ENCODE measurements around the gene RPL28.

Gene RPL28

DNA sequence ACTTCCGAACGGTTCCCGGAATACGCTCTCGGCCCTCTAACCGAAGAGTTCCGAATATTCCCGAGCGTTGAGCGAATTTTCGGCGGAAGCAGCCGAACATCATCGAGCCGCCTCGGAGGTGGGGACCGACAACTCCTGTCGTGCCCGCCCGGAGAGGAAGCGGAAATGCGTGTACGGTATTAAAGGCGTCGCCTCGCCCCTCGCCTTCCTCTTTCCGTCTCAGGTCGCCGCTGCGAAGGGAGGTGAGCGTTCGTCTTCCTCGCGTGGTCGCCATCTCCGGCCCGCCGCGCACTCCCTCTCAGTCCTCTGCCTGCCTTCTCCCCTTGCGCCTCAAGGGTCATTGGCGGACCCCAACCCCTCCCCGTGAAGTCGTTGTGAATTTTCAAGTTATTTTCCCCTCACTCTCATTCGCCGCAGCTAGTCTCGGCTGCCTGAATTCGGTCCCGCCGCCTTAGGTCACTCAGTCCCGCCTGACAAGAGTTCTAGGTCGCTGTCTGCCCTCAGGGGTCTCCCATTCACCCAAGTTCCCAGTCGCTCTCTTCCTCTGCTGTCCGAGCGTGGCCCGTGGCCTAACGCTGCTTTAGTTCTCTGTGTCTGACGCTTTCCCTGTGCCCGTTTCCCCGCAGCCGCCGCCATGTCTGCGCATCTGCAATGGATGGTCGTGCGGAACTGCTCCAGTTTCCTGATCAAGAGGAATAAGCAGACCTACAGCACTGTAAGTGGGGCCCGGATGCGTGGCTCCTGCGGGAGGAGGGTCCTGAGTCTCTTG, at the start of gene RPL28:
Gene RPL28 (plus strand): TSS at position 209 of the 769 bp plus-strand sequence. CDS start 426 bp downstream, at position 635.
- peak; percentile 96 for DNase-seq (ENCODE audit: low read depth)

DNA sequence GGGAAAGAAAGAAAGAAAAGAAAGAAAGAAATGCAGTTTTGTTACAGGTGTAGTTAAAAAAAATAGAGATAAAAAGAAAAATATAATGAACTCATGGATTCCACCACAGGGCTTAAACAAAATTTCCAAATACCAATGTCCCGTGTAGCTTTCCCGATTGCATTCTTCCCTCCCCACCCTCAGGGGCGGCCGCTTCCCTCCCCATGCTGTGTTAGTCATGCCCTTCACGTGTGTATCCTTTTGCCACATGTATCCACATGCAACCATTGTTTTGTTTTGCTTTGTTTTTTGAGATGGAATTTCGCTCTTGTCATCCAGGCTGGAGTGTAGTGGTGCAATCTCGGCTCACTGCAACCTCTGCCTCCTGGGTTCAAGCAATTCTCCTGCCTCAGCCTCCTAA, 49.6 kb upstream of the RPL28 start:
- DNase-seq (ENCODE audit: low read depth): no peak

DNA sequence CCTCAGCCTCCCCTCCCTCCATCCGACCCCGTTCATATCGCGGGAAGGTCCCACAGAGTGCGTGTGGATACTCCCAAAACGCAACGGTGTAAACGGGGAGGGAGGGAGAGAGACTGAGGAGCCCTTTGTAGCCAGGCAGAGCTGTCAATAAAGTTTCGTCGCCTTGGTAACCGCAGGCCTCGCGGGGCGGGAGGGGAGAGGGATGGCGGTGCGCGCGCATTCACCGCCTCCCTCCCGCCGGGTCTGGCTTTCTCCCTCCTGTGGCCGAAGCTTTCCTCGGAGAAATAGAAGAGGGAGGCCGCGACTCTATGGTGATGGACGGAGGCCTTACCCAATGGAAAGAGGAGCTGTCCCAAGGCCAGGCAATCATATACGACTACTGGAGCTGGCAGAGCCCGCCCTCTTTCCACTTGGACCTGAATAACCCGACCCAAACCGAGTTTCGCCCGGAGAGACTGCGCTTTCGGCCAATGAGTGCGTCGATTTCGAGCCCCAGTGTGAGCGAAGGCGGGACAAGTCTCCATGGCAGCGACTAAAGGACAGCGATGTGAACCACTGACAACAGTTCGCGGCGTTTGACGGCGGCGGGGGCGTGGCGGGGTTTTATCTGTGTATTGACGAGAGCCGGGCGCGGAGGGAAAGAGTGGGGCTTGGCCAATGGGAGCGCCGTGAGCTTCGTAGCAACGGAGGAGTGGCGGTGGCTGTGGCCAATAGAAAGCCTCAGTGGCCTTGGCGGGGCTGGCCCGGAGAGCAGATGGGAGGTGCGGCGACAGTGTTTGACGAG, 46.4 kb upstream of the RPL28 start, which contains the start of gene KMT5C:
Gene KMT5C (plus strand): TSS at position 772 of the 784 bp plus-strand sequence. CDS start 2,061 bp downstream, outside the sequence.
- DNase-seq (ENCODE audit: low read depth): peak; percentile 100

DNA sequence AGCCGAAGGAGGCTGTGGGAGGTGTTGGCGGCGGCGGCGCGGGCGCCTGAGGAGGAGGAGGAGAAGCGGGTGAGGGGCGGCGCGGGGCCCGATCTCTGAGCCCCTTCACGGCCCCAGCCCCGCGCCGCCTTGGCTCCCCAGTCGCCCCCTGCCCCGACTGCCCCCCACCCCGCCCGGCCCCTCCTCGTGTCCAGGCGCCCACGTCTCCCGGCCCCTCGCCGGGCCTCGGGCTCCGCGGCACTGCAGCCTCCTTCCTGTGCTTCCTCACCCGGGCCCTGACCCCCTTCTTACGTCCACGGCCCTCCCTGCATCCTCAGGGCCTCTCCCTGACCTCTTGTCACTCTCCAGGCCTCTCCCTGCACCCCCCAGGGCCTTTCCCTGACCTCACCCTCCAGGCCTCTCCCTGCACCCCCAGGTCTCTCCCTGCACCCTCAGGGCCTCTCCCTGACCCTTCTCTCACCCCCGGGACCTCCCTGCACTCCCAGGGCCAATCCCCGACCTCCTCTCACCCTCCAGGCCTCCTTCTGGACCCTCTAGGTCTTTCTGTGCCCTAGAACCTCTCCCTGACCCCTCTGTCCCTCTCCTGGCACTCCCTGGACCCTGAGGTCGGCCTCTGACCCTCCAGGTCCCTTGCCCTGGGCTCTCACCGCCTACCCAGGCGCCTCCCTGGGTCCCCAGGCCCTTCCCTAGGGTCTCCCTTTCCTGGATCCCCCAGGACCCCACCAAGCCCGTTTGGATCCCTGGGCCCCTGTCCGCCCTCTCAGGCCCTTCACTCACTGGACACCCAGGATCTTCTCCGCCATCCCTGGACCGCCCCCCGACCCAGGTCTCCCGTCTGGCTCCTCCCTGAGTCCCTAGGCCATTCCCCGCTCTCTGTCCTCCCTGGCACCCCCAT, 45.6 kb upstream of the RPL28 start:
- DNase-seq (ENCODE audit: low read depth): peak; percentile 21

DNA sequence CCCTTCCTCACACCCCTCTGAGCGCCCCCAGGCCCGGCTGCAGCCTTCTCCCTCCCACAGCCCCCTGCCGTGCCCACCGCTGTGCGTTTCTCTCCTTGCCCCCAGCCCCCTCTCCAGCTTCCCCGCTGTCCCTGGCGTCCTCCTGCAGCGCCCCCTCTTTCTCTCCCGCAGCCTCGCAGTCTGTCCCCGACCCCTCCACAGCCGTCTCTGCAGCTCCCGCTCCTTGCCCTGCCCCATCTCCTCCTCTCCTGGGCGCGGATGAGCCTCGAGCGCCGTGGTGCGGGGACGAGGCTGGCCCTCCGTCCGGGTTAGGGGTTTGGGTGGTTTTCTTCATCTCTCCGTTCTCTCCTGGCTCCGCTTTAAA, 45.0 kb upstream of the RPL28 start:
- DNase-seq (ENCODE audit: low read depth): peak; percentile 33

DNA sequence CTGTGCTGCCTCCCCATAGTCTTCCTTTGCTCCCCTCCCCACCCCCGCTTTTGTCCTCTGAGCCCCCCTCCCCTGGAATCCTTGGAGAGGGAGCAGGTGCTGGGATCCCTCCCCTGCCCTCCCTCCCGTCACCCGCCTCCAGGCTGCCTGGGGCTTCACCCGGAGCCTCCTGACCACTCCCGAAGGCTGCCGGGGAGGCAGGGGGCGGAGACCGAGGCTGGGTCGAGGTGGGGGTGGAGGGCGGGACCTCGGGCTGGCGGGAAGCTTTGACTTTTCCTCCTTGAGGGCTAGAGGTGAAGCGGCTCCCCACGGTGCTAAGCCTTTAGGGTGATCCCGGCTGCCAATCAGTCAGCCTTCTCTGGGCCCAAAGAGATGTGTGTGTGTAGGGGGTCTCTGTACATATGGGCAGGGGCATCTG, 44.6 kb upstream of the RPL28 start:
- peak; percentile 73 for DNase-seq (ENCODE audit: low read depth)

DNA sequence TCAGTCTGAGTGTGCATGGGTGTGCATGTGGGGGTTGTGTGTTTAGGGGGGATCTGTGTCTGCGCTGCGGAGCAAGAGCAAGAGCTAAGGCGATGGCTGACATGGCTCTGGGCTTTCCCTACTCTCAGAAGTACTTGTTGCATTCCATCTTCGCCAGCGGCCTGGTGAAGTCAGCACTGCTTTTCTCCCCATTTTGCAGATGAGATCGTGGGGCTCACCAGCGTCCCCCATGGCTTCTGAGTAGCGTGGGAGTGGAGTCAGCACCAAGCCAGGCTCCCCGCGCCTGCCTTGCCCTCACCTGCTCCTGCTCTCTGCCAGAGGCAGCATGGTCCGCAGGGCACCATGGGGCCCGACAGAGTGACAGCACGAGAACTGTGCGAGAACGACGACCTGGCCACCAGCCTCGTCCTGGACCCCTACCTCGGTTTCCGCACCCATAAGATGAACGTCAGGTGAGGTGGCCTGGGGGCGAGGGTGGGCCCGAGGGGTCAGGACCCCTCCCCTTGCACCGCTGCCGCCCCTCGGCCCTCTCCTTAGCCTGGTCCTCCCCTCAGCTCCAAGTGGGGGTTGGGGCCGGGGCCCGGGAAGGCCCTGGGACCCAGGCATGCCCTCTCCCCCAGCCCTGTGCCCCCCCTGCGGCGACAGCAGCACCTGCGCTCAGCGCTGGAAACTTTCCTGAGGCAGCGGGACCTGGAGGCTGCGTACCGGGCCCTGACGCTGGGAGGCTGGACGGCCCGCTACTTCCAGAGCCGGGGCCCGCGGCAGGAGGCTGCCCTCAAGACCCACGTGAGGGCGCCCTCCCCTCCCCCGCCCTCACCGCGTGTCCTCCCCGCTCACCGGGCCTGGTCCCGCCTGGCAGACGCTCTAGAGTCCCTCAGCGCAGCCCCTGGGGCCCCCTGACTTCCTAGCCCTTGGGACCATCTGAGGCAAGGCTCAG, 43.9 kb upstream of the RPL28 start:
- DNase-seq (ENCODE audit: low read depth): no peak

DNA sequence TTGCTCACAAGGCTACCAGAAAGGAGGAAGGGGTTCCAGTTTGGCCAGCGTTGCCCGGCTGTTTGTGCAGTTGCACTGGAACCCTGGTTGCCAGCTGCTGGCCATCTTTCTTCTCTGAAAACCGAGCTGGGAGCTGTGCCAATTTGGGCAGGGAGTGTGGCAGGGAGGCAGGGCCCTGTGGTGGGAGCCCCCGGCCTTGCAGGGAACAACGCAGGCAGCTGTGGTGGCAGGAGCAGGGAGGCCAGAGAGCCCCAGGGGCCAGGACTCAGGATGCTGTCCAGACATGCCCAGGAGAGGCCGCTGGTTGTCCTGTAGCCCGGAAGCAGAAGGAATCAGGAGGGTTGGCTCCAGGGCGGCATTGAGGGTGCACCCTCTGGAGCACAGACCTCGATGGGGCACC, 41.3 kb upstream of the RPL28 start:
- no peak for DNase-seq (ENCODE audit: low read depth)

DNA sequence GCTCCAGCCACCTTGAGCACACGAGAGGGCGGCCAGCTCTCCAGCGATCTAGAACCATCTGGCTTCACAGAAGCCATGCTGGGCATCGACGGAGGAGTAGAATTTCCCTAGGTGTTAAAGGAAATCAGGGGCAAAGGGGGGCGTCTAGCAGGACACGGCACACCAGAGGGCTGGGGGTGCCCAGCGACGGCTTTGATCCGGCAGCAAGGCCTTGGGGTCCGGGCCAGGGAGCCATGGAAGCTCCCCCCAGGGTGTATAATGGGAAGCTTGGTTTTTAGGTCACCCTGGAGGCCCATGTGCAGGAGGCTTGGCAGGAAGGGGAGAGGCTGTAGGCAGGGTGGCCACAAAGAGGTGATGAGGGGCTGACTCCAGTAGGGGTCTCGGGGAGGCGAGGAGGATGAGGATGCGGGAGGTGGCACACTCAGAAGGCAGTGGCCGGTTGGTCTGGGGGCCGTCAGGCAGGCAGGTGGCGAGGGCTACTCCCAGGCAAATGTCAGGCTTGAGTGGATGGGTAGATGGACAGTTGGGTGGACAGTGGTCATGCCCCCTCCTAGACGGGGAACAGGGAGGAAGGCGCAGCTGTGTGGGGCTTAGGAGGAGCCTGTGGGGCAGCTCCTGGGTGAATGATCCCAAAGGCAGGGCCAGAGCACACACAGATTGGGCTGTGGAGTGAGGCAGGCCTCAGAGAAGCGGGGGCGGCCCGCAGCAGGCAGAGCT, 40.5 kb upstream of the RPL28 start:
- no peak for DNase-seq (ENCODE audit: low read depth)

DNA sequence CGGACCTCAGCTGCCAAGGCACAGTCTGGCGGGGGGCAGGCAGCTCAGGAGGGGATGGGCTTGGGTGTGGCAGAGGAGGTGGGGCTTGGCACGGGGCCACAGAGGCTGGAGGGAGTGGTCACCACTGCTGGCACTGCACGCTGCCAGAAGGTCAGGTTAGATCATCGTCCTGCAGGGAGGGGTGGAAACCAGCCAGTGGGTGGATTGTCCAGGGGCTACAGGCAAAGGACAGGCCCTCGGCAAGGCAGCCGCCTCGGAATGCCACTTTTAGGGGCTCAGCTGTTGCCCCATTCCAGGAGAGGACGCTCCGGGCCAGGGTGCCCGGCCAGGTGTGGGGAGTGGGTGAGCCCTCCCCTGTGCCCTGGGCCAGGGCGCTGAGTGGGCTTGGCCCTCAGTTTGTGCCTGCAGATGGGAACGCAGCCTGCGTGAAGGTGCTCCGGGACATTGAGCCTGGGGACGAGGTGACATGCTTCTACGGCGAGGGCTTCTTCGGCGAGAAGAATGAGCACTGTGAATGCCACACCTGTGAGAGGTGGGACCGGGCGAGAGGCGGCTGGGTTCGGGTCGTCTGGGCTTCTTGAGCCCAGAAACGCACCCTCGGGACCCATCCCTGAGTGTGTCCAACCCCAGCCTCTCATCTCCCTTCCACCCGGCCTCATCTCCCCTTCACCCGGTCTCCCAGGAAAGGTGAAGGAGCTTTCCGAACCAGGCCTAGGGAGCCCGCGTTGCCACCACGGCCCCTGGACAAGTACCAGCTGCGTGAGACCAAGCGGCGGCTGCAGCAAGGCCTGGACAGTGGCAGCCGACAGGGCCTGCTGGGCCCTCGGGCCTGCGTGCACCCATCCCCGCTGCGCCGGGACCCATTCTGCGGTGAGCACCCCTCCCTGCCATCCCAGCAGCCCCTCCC, 39.7 kb upstream of the RPL28 start:
- no peak for DNase-seq (ENCODE audit: low read depth)

DNA sequence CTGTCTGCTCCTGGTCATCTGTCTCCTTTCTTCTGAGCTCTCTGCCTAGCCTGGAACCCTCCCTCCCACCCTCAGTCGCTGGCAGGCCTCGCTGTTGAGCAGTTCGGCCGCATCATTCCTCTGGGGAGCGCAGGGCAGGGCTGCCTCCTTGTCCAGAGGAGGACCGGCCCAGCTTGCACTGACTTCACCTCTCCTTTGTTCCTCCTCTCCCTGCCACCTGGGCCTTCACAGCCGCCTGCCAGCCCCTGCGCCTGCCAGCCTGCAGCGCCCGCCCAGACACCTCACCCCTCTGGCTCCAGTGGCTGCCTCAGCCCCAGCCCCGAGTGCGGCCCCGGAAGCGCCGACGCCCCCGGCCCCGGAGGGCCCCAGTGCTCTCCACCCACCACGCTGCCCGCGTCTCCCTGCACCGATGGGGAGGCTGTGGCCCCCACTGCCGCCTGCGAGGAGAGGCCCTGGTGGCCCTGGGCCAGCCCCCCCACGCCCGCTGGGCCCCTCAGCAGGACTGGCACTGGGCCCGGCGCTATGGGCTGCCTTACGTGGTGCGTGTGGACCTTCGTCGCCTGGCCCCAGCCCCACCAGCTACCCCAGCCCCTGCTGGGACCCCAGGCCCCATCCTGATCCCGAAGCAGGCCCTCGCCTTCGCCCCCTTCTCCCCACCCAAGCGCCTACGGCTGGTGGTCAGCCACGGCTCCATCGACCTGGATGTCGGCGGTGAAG, 38.8 kb upstream of the RPL28 start:
- no peak for DNase-seq (ENCODE audit: low read depth)

DNA sequence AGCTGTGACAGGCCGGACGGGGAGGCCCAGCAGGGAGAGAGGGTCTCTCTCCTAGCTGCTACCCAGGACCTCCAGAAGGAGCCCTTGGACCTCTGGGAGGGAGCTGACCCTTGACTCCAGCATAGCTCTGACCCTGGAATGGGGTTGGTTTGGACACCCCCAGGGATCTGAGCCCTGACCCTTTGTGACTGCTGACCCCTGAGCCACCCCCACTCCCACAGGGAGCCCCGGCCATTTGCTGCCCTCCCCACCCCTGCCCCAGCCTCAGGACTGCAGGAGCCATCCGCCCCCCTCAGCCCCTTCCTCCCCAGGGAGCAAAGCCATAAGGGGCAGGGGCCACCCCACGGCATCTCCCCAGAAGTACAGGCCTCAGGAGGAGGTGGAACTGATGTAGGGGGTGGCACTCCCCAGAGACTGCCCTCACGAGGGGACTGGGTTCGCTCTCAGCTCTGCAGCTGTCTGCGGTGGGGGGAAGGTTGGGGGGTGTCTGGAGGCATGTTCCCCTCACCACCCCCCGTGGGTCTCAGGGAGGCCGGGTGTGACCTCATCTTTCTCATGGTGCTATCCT, 38.2 kb upstream of the RPL28 start:
- no peak for DNase-seq (ENCODE audit: low read depth)

DNA sequence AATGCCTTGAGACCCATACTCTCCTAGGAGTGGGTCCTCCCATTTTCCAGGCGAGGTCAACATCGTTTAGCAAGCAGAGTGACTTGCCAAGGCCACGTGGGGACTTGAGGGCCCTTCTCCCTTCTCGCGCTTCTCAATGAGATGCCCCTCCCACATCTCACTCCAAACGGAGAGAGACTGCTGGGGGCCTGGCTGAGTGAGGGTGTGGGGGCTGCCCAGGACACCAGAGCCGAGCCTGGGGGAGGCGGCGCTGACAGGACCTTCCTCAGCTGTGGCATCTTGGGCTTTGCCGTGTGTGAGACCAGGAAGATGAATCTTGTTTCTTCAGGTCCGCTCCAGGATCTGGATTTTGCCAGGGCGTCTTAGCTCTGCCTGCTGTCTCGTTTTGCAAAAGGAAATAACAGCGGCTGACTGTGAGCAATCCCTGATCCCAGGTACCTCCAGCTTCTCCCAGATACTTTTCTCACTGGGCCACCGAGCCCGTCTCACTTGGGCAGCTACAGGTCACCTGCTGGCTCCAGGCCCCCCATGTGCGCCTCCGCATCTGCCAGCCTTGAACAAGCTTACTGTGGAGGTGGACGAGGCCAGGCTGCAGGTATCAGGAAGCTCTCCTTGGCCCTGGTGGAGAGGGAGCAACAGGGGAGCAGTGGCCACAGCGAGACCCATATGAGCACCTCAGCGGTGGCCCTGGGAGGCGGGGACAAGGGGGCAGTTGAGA, 37.3 kb upstream of the RPL28 start:
- DNase-seq (ENCODE audit: low read depth): no peak

DNA sequence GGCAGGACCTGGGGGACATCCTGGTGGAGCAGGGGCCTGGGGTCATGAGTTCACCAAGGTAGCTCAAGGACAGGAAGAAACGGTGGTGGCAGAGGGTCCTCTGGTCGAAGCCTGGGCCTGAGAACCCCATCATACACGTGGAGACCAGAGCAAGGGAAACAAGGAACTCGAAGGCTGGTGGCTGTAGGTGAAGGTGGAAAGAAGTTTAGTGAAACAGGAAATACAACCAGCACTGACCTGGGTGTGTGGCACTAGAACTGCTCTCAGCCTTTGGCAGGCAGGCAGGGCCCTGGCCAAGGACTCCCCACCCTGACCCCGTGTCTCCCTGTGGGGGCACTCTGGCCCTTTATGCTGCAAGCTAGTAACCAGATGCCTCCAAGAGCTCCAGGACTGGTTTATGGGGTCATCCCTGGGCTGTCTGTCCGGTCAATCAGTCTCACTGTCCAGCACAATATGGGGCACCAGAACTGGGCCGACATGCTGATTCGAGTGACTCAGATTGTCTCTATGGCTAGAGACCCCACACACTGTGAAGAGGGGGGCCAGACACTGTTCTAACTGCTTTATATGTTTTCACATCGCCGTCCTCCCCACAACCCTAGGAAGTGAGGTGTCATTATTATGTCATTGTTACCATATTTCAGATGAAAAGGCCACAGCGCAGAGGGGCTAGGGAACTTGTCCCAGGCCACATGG, 35.0 kb upstream of the RPL28 start:
- no peak for DNase-seq (ENCODE audit: low read depth)

DNA sequence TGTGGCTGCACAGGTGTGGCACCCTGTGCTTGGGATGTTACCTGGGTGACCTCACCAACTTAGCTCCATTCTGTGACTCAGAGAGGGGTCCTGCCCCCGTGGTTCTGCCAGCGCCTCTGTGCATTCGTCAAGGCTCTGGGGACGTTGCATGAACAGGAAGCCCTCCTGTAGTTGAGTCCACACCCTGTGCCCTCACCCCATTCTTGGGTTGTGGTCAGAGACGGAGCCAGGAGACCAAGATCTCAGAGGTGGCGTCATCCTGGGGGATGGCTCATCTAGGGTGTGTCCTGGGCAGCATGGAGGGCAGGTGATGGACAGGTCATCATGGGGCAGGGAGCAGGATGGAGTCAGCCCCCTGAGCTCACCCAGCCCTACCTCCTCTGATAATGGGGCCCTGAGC, 33.7 kb upstream of the RPL28 start:
- DNase-seq (ENCODE audit: low read depth): no peak

DNA sequence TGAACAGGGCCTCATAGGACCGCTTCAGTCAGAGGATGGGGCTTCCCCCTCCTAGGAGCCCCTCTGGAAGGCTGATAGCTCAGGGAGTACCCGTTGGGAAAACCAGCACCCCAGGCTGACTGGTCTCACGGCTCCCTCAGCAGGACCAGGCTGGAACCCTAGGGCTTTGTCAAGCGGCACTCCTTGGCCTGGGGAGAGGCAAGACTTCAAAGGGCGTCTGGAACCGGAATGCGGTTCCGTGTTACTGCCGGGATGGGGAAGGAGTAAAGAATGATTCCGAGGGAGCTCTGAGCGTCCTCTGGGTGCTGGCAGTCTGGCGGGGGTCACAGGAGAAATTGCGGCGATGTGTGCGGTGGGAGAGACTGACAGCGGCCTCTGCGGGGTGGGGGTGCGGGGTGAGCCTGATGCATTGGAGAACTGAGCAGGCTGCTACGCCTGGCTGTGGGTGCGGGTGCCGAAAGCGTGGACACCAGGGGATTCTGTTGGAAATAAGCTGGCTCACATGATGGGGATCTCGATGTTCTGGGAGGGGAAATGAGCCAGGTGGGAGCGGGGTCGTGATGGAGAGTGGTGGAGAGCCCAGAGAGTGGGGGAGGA, 33.1 kb upstream of the RPL28 start:
- no peak for DNase-seq (ENCODE audit: low read depth)

DNA sequence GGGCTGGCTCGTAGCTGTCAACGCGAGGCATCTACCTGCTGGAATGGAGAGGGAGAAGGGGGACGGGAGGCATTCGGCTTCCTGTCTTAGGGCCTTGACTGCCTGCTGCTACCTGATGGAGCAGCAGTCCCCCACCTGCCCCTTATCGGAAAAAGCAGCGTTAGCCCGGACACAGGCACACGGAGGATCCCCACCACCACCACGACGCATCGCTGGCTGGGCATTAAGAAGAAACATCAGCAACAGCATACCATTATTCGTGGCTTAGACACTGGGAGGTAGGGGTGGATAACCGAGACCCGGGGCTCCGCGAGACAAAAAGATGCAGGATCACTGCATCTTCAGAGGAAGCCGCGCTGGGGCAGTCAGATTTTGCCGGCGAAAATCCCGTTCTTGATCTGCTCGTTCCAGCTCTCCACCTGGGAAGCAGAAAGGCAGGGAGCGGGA, 32.4 kb upstream of the RPL28 start:
- no peak for DNase-seq (ENCODE audit: low read depth)
